Measurements from ENCODE around the gene TRIM43B. TPM values are rescaled to one million over a fixed set of nuclear protein-coding genes. Genes with fewer than 3 reads are reported as not detected.
"Not testable (repeated sequence)": the region's sequence is repeated elsewhere in the genome, so short reads cannot be mapped to it uniquely, and the experiment has no call there.

Gene TRIM43B
- not detected for total RNA-seq

- H3K4me1 Mint-ChIP-seq (ENCODE audit: low read depth); H3K4me3 Mint-ChIP-seq; H3K27me3 Mint-ChIP-seq (ENCODE audit: low read depth); H3K36me3 Mint-ChIP-seq (ENCODE audit: insufficient read depth); ATAC-seq; H3K9me3 Mint-ChIP-seq; DNase-seq: not testable (repeated sequence)
Observed at GRCh38 chr2:95484654-95485053, at the start of gene TRIM43B. Gene TRIM43B (minus strand): TSS chr2:95484754. CDS start chr2:95482714, 2,040 bp downstream.

- Mint-ChIP-seq H3K4me3 (no peak overlapping the region), H3K4me1 (ENCODE audit: low read depth) (peaks cover 10% of the 10 kb centered on the region), H3K9me3 (peaks cover 15% of the 10 kb centered on the region), H3K36me3 (ENCODE audit: insufficient read depth) (peaks cover 21% of the 10 kb centered on the region), H3K27me3 (ENCODE audit: low read depth) (no peaks in the 10 kb centered on the region)
- ATAC-seq (peak in 1 of 2 donors; percentile 33), DNase-seq (no peak)
Observed at GRCh38 chr2:95531254-95531771, 46.8 kb upstream of the TRIM43B start.

- Mint-ChIP-seq H3K27me3 (ENCODE audit: low read depth) (no peaks in the 10 kb centered on the region), H3K4me1 (ENCODE audit: low read depth) (peaks cover 14% of the 10 kb centered on the region), H3K4me3 (no peak overlapping the region), H3K36me3 (ENCODE audit: insufficient read depth) (peaks cover 21% of the 10 kb centered on the region), H3K9me3 (peaks cover 15% of the 10 kb centered on the region)
- ATAC-seq (peak; percentile 45 to 67), DNase-seq (no peak)
Observed at GRCh38 chr2:95530734-95531133, 46.2 kb upstream of the TRIM43B start.

GRCh38 chr2:95526360-95527341 lies 42.1 kb upstream of the TRIM43B start:
- H3K4me1 Mint-ChIP-seq (ENCODE audit: low read depth), result peaks cover 15% of the 10 kb centered on the region
- H3K36me3 Mint-ChIP-seq (ENCODE audit: insufficient read depth), result peaks cover 21% of the 10 kb centered on the region
- H3K27me3 Mint-ChIP-seq (ENCODE audit: low read depth), result no peaks in the 10 kb centered on the region
- peak overlapping the region; percentile 87 for H3K4me3 Mint-ChIP-seq
- H3K9me3 Mint-ChIP-seq, result peaks cover 3% of the 10 kb centered on the region
- ATAC-seq, result peak; percentile 83 to 91
- peak; percentile 35 for DNase-seq

- Mint-ChIP-seq H3K4me1 (ENCODE audit: low read depth) (peaks cover 10% of the 10 kb centered on the region), H3K9me3 (peaks cover 3% of the 10 kb centered on the region), H3K27me3 (ENCODE audit: low read depth) (no peaks in the 10 kb centered on the region), H3K36me3 (ENCODE audit: insufficient read depth) (peaks cover 10% of the 10 kb centered on the region), H3K4me3 (peak overlapping the region; percentile 82)
- ATAC-seq, result no peak
- no peak for DNase-seq
Observed at GRCh38 chr2:95525294-95526035, 40.9 kb upstream of the TRIM43B start.

- Mint-ChIP-seq H3K9me3 (peaks cover 3% of the 10 kb centered on the region), H3K4me3 (no peak overlapping the region), H3K36me3 (ENCODE audit: insufficient read depth) (no peaks in the 10 kb centered on the region), H3K4me1 (ENCODE audit: low read depth) (peaks cover 10% of the 10 kb centered on the region), H3K27me3 (ENCODE audit: low read depth) (no peaks in the 10 kb centered on the region)
- no peak for DNase-seq
- ATAC-seq, result no peak
Observed at GRCh38 chr2:95524195-95524594, 39.6 kb upstream of the TRIM43B start.

GRCh38 chr2:95514718-95515117 lies 30.2 kb upstream of the TRIM43B start:
- no peaks in the 10 kb centered on the region for H3K27me3 Mint-ChIP-seq (ENCODE audit: low read depth)
- no peak overlapping the region for H3K4me3 Mint-ChIP-seq
- no peak for ATAC-seq
- H3K36me3 Mint-ChIP-seq (ENCODE audit: insufficient read depth), result no peaks in the 10 kb centered on the region
- DNase-seq, result no peak
- no peaks in the 10 kb centered on the region for H3K9me3 Mint-ChIP-seq
- no peaks in the 10 kb centered on the region for H3K4me1 Mint-ChIP-seq (ENCODE audit: low read depth)

- not testable (repeated sequence) for DNase-seq; H3K36me3 Mint-ChIP-seq (ENCODE audit: insufficient read depth); H3K4me1 Mint-ChIP-seq (ENCODE audit: low read depth); H3K4me3 Mint-ChIP-seq; ATAC-seq; H3K27me3 Mint-ChIP-seq (ENCODE audit: low read depth); H3K9me3 Mint-ChIP-seq
Observed at GRCh38 chr2:95514226-95514625, 29.7 kb upstream of the TRIM43B start.

GRCh38 chr2:95509408-95509807 lies 24.9 kb upstream of the TRIM43B start:
- ATAC-seq, result no peak
- Mint-ChIP-seq H3K27me3 (ENCODE audit: low read depth) (peaks cover 5% of the 10 kb centered on the region), H3K4me3 (no peak overlapping the region), H3K9me3 (no peaks in the 10 kb centered on the region), H3K4me1 (ENCODE audit: low read depth) (no peaks in the 10 kb centered on the region), H3K36me3 (ENCODE audit: insufficient read depth) (no peaks in the 10 kb centered on the region)
- no peak for DNase-seq

GRCh38 chr2:95505222-95505621 lies 20.7 kb upstream of the TRIM43B start:
- no peak for DNase-seq
- ATAC-seq, result no peak
- Mint-ChIP-seq H3K9me3 (no peaks in the 10 kb centered on the region), H3K36me3 (ENCODE audit: insufficient read depth) (no peaks in the 10 kb centered on the region), H3K27me3 (ENCODE audit: low read depth) (peaks cover 5% of the 10 kb centered on the region), H3K4me1 (ENCODE audit: low read depth) (no peaks in the 10 kb centered on the region), H3K4me3 (no peak overlapping the region)

GRCh38 chr2:95500854-95501253 lies 16.3 kb upstream of the TRIM43B start:
- Mint-ChIP-seq H3K9me3 (no peaks in the 10 kb centered on the region), H3K4me3 (no peak overlapping the region), H3K4me1 (ENCODE audit: low read depth) (no peaks in the 10 kb centered on the region), H3K27me3 (ENCODE audit: low read depth) (peaks cover 6% of the 10 kb centered on the region), H3K36me3 (ENCODE audit: insufficient read depth) (no peaks in the 10 kb centered on the region)
- ATAC-seq, result no peak
- DNase-seq, result no peak

- peaks cover 16% of the 10 kb centered on the region for H3K27me3 Mint-ChIP-seq (ENCODE audit: low read depth)
- H3K4me3 Mint-ChIP-seq; H3K9me3 Mint-ChIP-seq; H3K4me1 Mint-ChIP-seq (ENCODE audit: low read depth); ATAC-seq; DNase-seq; H3K36me3 Mint-ChIP-seq (ENCODE audit: insufficient read depth): not testable (repeated sequence)
Observed at GRCh38 chr2:95492076-95492475, 7.5 kb upstream of the TRIM43B start.

GRCh38 chr2:95475025-95475424 lies 9.5 kb downstream of the TRIM43B start:
- H3K36me3 Mint-ChIP-seq (ENCODE audit: insufficient read depth); ATAC-seq: not testable (repeated sequence)

GRCh38 chr2:95467984-95468383 lies 16.6 kb downstream of the TRIM43B start:
- not testable (repeated sequence) for H3K4me1 Mint-ChIP-seq (ENCODE audit: low read depth); DNase-seq; H3K4me3 Mint-ChIP-seq; ATAC-seq; H3K27me3 Mint-ChIP-seq (ENCODE audit: low read depth); H3K36me3 Mint-ChIP-seq (ENCODE audit: insufficient read depth); H3K9me3 Mint-ChIP-seq

More at GRCh38 chr2:95475025-95475424, 9.5 kb downstream of the TRIM43B start:
- H3K4me1 Mint-ChIP-seq (ENCODE audit: low read depth); H3K9me3 Mint-ChIP-seq; H3K4me3 Mint-ChIP-seq; DNase-seq; H3K27me3 Mint-ChIP-seq (ENCODE audit: low read depth): not testable (repeated sequence)
